Left kidney (tissue), 8 donors: ENCODE results near the gene DIRAS2. TPM values are rescaled to one million over a fixed set of nuclear protein-coding genes. Genes with fewer than 3 reads are reported as not detected.
"Not testable (repeated sequence)": the region's sequence is repeated elsewhere in the genome, so short reads cannot be mapped to it uniquely, and the experiment has no call there.

ENCODE experiments used
- DNase-seq: peaks from one replicate; pipeline ENCODE4 v3.0.0-alpha.2; 2013
- long read RNA-seq, 8 donors: transcript quantifications; one replicate each; lab custom pipeline, GENCODE V29; 2026
- polyA plus RNA-seq: library from polyadenylated mRNA; unstranded; fragments of 120-200 nt; gene quantifications from one replicate; pipeline ENCODE4 v1.2.1, GENCODE V29; 2013; ENCODE audit not compliant: insufficient read length

The DIRAS2 gene, protein sequence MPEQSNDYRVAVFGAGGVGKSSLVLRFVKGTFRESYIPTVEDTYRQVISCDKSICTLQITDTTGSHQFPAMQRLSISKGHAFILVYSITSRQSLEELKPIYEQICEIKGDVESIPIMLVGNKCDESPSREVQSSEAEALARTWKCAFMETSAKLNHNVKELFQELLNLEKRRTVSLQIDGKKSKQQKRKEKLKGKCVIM
- polyA plus RNA-seq, result 5.2 TPM
- long read RNA-seq, donor 1, full-length matches to known transcripts, result 2 of 2 reads
- long read RNA-seq, donor 1, partial matches to known transcripts, result 0 of 2 reads
- long read RNA-seq, donor 1, other reads (novel, unspliced or antisense), result 0 of 2 reads
- long read RNA-seq, donor 2, full-length matches to known transcripts, result 6 of 6 reads
- long read RNA-seq, donor 2, partial matches to known transcripts, result 0 of 6 reads
- long read RNA-seq, donor 2, other reads (novel, unspliced or antisense), result 0 of 6 reads
- long read RNA-seq, donor 3, full-length matches to known transcripts, result 1 of 1 reads
- long read RNA-seq, donor 3, partial matches to known transcripts, result 0 of 1 reads
- long read RNA-seq, donor 3, other reads (novel, unspliced or antisense), result 0 of 1 reads
- long read RNA-seq, donor 4, result 0 reads
- long read RNA-seq, donor 5, full-length matches to known transcripts, result 1 of 1 reads
- long read RNA-seq, donor 5, partial matches to known transcripts, result 0 of 1 reads
- long read RNA-seq, donor 5, other reads (novel, unspliced or antisense), result 0 of 1 reads
- long read RNA-seq, donor 6, full-length matches to known transcripts, result 2 of 2 reads
- long read RNA-seq, donor 6, partial matches to known transcripts, result 0 of 2 reads
- long read RNA-seq, donor 6, other reads (novel, unspliced or antisense), result 0 of 2 reads
- long read RNA-seq, donor 7, full-length matches to known transcripts, result 3 of 3 reads
- long read RNA-seq, donor 7, partial matches to known transcripts, result 0 of 3 reads
- long read RNA-seq, donor 7, other reads (novel, unspliced or antisense), result 0 of 3 reads
- long read RNA-seq, donor 8, result 0 reads

DNA sequence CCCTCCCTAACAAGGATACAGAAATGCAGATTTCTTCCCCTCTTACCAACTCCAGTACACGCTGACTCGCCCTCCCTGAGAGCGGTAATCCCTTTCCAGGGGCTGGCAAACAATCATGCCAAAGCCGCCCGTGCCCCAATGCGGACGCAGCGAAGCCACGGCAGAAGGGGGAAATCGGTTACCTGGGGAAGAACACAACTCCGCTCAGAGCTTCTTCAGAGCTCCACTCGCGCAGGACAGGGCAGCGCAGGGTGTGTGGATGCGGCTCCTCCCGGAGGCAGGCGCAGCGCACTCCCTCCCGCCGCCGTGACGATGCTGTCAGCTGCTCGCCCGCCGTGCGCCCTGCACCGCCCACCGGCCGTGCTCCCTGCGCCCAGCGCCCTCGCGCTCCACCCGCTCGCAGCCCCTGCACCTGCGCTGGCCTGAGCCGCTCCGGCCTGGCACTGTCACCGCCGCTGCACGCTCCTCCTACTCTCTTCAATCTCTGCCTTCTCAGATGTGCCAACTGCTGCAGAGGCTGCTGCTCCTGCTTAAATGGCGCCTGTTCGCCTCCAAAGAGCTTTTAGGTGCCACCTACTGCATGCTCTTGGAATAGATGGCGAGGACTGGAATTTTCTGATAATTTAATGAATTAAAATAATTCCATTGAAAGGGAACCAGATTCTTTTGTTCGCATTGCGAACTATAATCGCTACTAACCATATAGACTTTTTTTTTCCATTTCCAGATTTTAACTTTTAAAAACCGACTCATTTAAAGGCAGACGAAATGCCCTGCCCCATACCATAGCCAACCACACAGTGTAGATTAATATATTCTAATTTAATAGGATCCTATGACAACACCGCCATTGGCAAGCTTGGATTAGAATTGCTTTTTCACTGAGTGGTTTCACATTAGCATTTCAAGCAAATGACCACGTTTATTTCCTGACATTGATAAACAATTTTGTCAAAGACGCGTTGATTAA, at the start of gene DIRAS2:
Gene DIRAS2 (minus strand): TSS at position 255 of the 970 bp plus-strand sequence. CDS start 28,997 bp downstream, outside the sequence.
- peak; percentile 59 for DNase-seq

DNA sequence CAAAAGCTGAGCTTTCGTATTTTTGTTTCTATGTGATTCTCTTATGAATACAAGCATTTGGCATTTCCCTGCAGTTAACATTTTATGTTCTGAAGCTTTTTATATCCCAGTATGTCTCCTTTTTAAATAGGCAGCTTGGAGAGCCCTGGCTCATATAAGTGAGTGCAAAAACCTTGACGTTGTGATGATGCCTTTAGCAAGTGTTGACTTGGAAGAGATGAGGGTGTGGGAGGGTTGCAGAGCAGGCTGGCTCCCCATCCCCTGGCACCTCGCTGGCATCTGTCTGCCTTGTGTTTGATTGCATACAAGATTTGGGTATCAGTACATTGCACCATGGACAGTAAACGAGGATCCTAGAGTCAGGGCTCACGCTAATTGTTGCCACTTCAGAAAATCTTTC, 42.1 kb upstream of the DIRAS2 start:
- DNase-seq, result no peak

DNA sequence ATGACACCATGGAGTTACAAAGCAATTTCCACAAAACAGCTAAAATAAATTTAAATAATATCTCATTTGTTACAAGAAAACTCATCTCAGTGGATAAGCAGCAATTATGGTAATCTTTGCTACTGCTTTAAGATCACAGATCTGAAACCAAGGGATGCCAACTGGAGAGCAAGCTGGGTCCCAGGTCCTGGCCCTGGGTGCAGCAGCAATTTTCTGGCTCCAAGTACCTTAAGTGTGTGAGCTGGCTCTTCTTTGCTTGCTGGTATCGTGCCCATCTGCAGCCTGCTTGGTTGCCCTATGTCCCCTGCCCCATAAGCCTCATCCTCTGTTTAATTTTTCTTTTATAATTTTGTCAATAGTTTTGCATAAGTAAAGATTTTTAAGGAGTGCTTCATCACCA, 41.5 kb upstream of the DIRAS2 start:
- DNase-seq, result no peak

DNA sequence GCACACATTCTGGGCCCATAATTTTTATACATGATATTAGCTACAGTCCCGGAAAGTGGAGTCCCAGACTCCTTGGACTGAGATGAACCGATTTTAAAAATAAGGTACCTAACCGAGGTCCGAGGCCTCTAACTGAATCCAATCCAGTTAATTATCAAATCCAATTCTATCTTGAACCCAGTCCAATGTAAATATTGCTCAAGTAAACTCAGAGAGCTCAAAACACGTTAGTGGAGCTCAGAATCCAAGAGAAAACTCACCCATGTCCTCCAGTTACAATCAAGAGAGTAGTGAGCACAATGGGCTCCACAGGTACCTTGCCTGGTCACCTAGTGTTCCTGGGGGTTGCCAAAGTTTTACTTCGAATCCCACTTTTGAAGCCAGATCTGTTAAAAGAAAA, 37.9 kb upstream of the DIRAS2 start:
- no peak for DNase-seq

DNA sequence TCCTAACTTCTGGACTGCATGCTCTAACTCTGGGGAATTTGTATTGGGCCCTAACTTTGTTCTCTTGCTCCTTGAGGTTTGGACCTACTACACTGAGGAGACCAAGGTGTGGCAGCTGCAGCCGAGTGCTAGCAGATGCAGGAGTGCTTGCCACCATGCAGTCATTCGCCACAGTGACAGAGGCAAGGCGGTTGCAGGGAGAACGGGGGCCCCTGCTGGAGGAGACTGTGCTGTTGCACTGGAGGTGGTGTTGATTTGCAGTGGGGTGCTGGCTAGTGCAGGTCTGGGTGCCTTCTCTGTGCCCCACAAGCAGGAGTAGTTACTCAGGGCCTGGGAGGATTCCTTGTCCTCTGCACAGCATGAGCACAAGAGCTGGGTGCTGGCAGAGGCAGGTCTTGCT, 22.4 kb upstream of the DIRAS2 start:
- DNase-seq, result no peak

DNA sequence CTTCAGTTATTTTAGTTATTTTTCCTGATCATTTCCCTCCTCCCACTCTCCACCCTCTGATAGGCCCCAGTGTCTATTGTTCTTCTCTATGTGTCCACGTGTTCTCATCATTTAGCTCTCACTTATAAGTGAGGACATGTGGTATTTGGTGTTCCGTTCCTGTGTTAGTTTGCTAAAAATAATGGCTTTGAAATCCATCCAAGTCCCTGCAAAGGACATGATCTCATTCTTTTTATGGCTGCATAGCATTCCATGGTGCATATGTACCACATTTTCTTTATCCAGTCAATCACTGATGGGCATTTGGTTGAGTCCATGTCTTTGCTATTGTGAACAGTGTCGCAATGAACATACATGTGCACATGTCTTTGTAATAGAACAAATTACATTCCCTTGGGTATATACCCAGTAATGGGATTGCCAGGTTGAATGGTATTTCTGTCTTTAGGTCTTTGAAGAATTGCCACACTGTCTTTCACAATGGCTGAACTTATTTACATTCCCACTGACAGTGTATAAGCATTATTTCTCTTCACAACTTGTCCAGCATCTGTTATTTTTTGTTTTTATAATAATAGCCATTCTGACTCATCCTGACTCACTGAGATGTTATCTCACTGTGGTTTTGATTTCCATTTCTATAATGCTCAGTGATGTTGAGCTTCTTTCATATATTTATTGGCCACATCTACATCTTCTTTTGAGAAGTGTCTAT, 17.2 kb upstream of the DIRAS2 start:
- no peak for DNase-seq

DNA sequence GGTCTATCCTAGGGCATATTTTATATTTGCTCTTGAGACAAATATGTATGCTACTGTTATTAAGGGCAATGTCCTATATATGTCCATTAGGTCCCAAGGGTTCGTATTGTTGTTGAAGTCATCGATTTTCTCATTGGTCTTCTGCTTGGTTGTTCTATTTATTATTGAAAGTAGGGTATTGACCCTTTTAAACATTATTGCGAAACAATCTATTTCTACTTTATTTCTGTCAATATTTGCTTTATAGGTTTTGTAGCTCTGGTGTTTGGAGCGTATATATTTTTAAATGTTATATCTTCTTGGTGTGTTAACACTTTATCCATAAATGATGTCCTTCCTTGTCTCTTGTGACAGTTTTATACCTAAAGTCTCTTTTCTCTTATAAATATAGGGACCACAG, 16.2 kb upstream of the DIRAS2 start:
- no peak for DNase-seq

DNA sequence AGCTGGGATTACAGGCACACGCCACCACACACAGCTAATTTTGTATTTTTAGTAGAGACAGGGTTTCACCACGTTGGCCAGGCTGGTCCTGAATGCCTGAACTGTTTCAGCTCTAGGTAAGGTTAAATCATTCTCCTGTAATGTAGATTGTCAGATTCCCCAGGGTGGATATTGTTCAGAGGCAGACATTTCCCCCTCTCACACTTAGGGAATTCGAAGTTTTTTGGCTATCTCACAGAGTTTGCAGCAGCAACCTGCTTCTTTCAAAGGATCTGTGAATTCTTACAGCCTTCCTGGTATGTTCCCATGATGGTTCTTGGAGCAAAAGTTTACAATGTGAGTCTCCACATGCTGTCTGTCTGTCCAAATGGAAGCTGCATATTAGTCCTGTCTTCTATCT, 15.6 kb upstream of the DIRAS2 start:
- DNase-seq, result no peak

DNA sequence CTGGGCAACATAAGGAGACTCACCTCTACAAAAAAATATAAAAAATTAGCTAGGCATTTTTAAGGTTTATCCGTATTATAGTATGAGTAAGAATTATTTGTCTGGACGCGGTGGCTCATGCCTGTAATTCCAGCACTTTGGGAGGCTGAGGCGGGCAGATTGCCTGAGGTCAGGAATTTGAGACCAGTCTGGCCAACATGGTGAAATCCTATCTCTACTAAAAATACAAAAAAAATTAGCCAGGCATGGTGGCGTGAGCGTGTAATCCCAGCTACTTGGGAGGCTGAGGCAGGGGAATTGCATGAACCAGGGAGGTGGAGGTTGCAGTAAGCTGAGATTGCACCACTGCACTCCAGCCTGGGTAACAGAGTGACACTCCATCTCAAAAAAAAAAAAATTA, 14.3 kb upstream of the DIRAS2 start:
- DNase-seq, result not testable (repeated sequence)

DNA sequence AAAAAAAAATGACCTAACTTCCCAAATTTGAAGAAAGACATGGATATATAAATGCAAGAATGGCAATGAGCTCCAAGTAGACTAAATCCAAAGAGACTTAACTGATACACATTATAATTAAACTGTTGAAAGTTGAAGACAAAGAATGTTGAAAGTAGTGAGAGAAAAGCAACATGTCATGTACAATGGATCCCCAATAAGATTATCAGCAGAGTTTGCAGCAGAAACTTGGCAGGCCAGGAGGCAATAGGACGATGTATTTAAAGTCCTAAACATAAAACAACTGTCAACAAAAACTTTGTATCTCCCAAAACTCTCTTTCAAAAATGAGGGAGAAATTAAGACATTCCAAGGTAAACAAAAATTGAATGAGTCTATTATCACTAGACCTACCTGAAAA, 8.6 kb upstream of the DIRAS2 start:
- no peak for DNase-seq

DNA sequence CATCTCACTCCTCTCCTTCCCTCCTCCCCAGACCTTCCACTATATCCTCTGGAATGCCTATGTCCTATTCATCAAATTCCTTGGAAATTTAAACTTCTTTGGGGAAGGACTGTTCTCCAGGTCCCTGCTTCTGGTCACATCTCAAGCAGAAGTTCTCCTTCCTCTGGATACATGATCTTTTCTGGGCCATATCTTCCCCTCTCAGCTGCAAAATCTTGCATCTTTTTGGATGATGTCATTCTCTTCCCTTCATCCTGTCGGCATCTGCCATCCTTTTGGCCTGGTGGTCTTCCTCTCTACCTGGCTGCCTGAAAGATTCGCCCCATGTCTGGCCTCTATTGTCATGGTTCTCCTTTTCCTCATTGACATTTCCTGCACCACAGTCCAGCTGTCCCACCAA, 5.2 kb upstream of the DIRAS2 start:
- no peak for DNase-seq

DNA sequence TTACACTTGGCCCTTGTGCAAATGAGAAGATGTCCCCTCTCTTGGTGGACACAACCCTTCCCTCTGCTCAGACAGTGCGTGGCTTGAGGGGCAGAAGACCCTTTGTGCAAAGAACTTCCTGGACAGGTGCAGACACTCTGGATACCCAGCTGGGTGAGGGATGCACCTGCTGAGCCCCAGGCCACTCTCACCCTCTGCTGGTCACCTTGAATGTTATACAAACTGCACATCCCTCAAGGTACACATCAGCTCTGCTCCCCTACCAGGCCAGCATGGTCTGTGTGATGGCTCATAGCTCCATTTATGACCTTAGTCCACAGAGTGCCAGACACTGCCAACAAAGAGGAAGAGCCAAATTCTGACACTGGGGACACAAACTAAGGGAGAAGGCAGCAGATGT, 3.1 kb upstream of the DIRAS2 start:
- DNase-seq, result no peak

DNA sequence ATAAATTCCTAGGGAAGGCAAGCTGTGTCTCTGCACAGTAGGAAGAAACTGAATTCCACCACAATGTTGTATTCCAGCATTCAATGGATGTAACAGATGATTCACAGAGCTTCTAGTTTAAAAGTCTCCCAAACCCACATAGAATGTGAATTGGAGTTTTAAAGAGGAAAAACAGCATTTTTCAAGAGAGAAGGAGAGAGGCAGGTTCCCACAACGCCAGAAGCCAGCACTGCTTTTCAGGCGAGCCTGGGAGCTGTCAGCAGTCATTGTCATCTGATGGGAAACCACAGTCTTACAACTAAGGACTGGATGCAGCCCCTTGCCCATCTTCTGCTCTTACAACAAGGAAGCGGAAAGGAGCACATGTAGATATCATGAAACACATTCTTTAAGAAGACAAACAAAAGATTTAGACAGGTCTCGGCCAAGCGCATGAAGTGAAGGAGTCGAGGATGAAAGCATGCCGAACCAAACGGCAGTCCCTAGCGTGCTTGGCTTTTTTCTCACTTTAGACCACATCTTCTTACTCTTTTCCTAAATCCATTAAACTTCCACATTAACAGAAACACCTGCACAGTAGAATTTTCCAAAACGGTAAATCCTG, 638 bp downstream of the DIRAS2 start:
- DNase-seq, result peak; percentile 8

DNA sequence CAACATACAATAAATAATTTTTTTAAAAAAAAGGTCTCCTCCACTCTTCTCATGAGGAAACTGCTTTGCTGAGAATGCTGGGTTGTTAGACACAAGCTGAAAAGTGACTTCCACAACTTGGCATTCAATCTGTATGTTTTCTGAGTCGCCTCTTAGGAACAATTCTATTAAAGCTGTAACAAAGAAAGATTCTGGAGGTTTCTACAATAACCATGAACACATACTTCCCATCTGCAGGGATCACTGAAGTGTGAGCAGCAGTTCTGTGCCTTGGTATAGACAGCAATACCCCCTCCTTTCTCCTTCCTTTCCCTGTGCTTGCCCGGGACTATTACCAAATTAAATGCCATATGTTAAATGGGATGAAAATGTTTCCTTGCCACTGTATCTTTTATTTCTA, 1.5 kb downstream of the DIRAS2 start:
- no peak for DNase-seq

DNA sequence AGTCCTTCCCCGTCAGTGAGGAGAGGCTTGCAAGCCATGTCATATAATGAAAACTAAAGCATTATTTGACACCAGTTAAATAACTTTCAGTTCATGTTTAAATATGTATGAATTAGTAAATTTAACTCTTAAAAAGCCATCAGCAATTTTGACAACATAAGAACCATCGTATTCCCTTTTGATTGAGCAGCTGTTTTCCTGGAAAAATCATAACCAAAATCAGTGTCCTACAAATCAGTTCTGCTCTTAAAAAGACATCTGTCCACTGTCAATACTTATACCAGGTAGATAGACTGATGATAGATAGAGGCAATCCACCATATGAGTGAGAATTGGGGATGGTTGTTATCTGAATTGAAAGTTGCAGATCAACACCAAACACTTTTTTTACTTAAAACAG, 2.3 kb downstream of the DIRAS2 start:
- DNase-seq, result no peak

DNA sequence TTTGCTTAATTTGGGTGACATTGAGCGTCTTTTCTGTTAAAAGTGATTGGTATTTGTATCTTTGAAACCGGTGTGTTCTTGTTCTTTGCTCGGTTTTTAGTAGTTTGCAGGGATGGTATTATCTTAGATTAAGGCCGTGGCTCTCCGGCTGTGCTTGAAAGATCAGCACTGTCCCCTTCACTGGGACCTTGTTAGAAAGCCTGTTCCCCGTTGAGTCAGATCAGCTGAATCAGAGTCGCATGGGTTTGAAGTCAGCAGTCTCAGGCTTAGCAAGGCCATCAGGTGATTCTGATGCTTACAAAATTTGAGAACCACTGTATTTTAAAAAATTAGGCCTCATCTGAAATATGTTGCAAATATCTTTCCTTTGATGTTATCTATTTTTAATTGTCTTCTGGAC, 5.0 kb downstream of the DIRAS2 start:
- no peak for DNase-seq

DNA sequence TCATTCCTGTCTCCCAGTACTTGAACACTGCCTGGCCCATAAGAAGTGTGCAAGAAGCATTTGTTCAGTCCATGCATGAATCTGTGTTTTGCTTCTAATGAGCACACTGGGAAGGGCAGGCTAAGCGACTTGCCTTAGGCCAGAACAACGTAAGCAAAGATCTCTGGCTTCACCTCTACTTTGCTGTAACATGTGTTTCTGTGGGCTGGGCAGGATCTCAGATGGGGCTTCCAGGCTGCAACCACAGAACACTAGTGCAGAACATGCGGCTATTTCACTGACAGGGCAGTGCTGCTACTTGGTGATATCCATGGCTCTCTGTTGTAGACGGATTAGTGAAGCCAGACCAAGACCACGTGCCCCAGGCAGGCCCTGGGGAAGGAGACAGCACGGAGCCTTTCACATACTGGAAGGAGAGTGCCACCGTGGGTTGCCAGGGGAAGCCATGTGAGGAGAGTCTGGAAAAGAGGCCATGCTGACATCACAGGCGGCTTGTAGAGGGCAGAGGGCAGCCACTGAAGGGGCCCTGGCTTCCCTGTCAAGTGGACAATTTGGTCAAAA, 9.9 kb downstream of the DIRAS2 start:
- DNase-seq, result no peak

DNA sequence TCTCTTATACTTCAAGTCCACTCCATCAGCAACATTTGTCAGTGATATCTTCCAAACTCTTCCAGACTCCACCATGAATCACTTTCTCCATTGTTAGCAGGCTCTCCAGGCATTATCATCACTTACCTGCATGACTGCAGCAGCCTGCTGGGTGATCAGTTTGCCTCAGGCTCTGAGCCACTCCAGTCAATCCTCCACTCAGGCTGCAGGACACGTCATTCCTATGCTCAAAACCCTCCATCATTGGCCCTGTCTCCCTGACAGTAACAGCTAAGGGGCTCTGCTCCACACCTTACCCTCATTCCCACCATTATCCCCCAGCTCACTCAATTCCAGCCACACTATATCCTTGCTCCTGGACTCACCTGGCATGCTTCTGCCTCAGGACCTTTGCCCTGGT, 10.7 kb downstream of the DIRAS2 start:
- no peak for DNase-seq

DNA sequence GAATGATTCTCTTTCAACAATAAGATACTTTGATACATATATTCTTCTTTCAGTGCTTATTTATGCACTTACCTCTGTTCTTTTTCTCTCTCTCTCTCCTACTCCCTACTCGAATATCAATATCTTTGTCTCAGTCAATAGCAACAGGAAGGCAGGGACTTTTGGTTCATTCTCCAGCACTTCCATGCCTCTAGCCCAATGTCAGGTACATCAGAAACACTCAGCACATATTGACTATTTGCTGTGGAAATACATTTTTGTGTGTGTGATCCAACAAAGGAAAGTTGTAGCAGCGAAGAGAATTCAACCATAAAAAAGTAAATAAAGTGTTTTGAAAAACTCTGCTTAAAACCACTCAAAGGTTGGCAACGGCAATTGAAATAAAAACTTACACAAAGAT, 12.6 kb downstream of the DIRAS2 start:
- no peak for DNase-seq

DNA sequence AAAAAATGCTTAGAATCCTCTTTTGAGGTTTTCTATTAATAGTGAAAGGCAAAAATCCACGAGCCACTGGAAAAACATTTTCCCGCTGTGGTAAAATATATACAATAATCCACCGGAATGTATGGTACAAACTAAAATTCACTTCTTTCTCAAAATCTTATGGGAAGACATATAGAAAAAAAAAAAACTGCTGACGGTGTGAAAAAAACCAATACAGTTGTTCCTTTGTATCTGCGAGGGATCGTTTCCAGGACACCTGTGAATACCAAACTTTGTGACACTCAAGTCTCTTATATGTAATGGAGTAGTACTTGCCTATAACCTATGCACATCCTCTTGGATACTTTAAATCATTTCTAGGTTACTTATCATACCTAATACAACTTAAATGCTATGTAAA, 13.3 kb downstream of the DIRAS2 start:
- no peak for DNase-seq
